Measurements from ENCODE around the gene EFCAB6. TPM values are rescaled to one million over a fixed set of nuclear protein-coding genes. Genes with fewer than 3 reads are reported as not detected.

Gene EFCAB6
- total and polyA plus RNA-seq, 5 experiments from 2014 or later, result 0.14 to 1.7 (median 0.58) TPM; not detected in 2

DNA sequence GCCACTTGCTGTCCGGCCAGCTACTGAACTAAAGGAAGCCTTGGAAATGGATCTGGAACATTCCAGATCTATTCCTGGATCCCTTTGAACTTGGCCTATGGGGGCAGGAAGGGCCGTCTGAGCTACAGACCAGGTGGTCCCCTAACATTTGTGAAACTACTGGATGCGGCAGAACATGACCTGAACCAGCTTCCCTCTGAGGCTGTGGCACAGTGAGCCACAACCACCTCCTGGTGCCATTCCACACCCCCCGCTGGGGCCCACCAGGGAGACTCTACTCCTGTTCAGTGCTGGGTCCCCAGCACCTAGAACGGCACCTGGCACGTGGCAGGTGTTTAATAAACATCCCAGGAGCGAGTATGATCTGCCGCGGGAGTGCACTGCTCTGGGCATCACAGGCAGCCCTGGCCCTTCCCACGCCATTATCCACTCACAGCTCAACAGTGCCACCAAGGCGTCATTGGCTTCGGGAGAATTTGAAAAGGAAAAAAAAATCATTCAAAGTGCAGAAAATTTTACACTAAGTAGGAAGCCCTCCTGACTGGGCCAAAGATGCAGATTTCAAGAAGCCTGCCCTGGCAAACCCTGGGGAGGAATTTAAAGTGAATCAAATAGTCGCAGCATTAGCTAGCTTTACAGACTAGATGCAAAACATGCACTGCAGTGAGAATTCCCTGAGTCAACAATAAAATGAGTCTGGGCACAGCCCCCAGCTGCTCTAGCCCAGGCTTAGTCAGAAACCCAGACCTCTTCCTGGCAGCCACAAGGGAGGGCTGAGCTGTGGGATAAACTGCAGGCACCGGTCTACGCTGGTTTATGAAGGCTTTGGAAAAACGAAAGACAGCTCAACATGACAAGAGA is 14.3 kb upstream of the EFCAB6 start:
- DNase-seq (peak in 1 of 10 donors; percentile 27), ATAC-seq (no peak)
- Mint-ChIP-seq H3K27me3 (peaks cover 7 to 44% (median 22%) of the 10 kb centered on the region in 5 donors), H3K4me3 (no peak overlapping the region), H3K9me3 (no peaks in the 10 kb centered on the region), H3K4me1 (no peaks in the 10 kb centered on the region), H3K36me3 (no peaks in the 10 kb centered on the region), H3K27ac (no peak overlapping the region)
- POLR2A ChIA-PET, result no interaction called here

DNA sequence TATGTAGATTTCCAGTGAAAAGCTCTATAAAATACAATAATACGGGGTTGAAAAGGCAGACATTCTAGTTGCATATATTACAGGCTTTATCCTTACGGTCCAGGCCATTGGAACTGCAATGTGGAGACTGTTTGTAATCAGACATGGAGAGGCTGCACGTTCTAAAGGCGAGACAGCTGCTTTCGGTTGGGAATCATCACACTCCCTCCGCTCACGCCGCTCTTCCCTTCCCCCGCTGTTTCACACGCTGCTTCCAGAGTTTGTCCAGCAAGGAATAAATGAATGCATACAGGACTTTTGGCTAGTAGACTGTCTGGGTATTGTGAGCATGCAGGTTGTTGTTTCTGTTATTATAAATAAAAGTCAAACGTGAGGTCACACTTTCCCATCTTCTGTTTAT is 13.5 kb upstream of the EFCAB6 start:
- peak in 1 of 10 donors; percentile 31 for DNase-seq
- H3K9me3 Mint-ChIP-seq, result no peaks in the 10 kb centered on the region
- no peak overlapping the region for H3K4me3 Mint-ChIP-seq
- no peak for ATAC-seq
- H3K4me1 Mint-ChIP-seq, result no peaks in the 10 kb centered on the region
- no peak overlapping the region for H3K27ac Mint-ChIP-seq
- POLR2A ChIA-PET, result no interaction called here
- peaks cover 8 to 51% (median 22%) of the 10 kb centered on the region in 5 donors for H3K27me3 Mint-ChIP-seq
- no peaks in the 10 kb centered on the region for H3K36me3 Mint-ChIP-seq

DNA sequence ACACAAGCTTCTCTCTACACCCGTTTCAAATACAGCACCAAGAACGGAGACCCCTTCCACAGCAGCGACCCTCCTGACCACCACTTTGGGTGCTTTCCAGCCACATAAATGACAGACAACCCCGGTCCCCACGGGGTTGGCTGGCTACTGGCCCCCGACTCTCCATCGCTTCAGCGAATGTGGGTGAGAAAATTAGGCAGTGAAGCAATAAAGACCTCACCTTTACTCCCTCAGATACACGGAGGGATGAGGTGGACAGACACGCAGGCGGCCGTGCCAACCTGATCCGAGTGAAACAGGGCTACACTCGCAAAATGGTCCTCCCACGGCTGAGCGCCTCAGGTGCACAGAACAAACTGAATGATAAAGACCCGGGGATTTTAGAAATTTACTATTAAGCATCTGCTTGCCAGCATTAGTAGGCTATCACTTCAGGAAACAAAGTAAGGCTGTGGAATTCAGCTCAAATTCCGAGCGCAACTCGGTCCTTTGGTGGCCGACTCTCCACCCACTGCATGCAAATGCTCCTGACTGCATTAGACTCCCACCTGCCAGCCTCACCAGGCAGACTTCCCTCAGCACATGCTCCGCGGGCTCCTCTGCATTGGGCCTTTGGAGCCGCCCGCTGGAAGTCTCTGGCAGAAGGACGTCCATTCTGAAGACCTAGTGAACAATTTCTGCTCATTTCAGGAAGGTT is 12.8 kb upstream of the EFCAB6 start:
- no peaks in the 10 kb centered on the region for H3K36me3 Mint-ChIP-seq
- no peaks in the 10 kb centered on the region for H3K4me1 Mint-ChIP-seq
- H3K4me3 Mint-ChIP-seq, result no peak overlapping the region
- H3K9me3 Mint-ChIP-seq, result no peaks in the 10 kb centered on the region
- ATAC-seq (no peak), DNase-seq (peak in 2 of 10 donors; percentile 13 to 30)
- H3K27ac Mint-ChIP-seq, result peak overlapping the region in 1 of 10 donors; percentile 35
- H3K27me3 Mint-ChIP-seq, result peaks cover 8 to 52% (median 22%) of the 10 kb centered on the region in 5 donors
- POLR2A ChIA-PET, result no interaction called here

DNA sequence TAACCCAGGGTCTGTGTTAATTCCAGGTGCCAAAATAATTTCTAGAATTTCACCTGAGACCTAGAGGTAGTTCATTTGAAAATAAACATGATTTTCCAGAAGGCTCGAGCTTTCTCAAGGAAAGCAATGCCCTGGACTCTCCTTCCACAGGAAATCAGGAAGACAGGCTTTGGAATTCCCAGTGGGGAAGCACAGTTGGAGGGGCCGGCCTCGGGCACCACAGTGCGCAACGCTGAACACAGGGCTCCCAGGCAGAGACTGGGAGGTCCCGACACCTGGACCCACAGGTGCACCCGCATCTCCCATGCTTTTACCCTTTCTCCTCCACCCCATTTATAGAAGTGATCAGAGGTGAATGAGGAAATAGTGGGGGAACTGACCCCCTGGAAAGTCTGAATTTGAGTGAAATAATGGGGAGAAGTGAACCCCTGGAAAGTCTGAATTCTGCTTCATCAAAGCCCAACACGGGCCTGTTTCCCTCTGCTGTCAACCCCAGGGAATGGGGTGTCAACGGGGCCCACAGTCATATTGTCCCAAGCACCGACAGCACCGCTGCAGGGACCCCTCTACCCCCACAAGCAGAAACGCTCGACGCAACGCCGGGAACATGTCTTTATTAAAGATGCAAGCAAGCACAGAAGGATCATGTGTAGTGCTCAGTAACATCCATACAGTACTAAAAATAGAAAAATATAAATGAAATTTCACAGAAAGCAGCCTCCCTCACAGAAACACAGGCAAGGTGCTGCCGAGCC is 12.0 kb upstream of the EFCAB6 start:
- POLR2A ChIA-PET, result no interaction called here
- DNase-seq (peak in 2 of 10 donors; percentile 5 to 9), ATAC-seq (no peak)
- H3K36me3 Mint-ChIP-seq, result no peaks in the 10 kb centered on the region
- peaks cover 8 to 52% (median 22%) of the 10 kb centered on the region in 5 donors for H3K27me3 Mint-ChIP-seq
- no peaks in the 10 kb centered on the region for H3K4me1 Mint-ChIP-seq
- no peak overlapping the region for H3K4me3 Mint-ChIP-seq
- no peak overlapping the region for H3K27ac Mint-ChIP-seq
- peaks cover 0 to 2% (median 0%) of the 10 kb centered on the region in 9 donors for H3K9me3 Mint-ChIP-seq

DNA sequence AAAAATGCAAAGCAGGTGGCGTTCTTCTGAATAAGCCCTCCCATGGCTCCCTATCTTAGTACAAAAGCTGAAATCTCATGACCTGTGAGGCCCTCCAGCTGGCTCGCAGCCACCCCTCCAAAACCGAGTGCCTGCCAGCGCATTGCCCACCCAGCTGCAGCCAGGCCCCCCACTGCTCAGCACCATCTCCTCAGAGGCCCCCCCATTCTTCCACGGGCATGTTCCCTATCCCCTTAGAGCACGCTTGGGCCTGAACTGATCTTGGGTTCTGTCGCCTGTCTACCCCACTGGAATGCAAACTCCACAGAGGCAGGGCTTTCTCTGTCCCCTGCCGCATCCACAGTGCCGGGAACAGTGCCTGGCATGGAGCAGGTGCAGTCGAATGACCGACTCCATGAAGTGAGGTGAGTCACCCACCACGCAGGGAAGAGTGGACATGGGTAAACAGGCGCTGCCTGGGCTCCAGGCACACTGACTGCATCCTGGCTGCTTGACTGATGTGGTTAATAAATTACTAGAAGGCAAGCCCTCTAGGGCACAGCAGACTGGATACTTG is 11.3 kb upstream of the EFCAB6 start:
- Mint-ChIP-seq H3K4me3 (no peak overlapping the region), H3K27me3 (peaks cover 8 to 52% (median 22%) of the 10 kb centered on the region in 5 donors), H3K36me3 (no peaks in the 10 kb centered on the region), H3K4me1 (no peaks in the 10 kb centered on the region), H3K9me3 (peaks cover 0 to 2% (median 0%) of the 10 kb centered on the region in 9 donors), H3K27ac (no peak overlapping the region)
- DNase-seq, result peak in 2 of 10 donors; percentile 14 to 28
- ATAC-seq, result no peak
- POLR2A ChIA-PET, result no interaction called here

DNA sequence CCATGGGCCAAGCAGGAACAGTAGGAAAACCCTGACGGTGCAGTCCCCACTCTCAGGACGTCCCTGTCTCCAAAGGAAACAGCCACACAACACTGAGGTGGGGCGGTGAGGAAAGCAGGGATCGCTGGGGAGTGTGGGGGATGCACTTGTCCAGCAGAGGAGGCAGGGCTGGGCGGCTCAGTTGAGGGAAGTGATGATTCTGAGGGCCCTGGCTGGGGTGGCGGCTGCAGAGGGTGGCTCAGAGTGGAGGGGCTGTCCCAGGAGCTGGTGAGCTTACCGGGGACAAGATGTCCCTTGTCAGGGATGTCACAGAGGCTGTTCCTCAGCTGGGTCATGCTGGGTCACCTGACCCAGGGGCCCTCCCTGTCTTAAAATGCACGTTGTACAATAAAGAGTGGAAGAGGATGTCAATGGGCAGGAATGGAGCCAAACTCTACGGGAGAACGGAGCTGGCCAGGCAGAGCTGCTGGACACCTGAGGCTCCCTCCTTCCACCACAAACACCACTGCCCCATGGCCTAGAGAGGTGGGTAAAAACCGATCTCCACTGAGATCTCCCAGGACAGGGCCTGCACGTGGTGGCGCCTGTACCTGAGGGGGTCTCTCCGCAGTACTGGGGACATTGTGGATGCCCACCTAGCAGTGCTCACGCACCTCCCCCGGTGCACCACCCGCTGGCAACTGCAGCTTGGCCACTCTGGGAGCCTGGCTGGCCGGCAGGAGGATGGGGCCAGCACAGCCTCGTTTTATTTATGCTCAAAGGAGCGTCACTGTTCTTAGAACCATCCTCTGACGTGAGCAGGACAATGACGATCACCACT is 9.7 kb upstream of the EFCAB6 start:
- POLR2A ChIA-PET, result no interaction called here
- no peak overlapping the region for H3K4me3 Mint-ChIP-seq
- H3K9me3 Mint-ChIP-seq, result peaks cover 0 to 2% (median 0%) of the 10 kb centered on the region in 9 donors
- H3K36me3 Mint-ChIP-seq, result no peaks in the 10 kb centered on the region
- H3K27ac Mint-ChIP-seq, result peak overlapping the region in 1 of 10 donors; percentile 31
- ATAC-seq, result no peak
- H3K4me1 Mint-ChIP-seq, result no peaks in the 10 kb centered on the region
- peaks cover 8 to 52% (median 22%) of the 10 kb centered on the region in 5 donors for H3K27me3 Mint-ChIP-seq
- peak in 1 of 10 donors; percentile 45 for DNase-seq

DNA sequence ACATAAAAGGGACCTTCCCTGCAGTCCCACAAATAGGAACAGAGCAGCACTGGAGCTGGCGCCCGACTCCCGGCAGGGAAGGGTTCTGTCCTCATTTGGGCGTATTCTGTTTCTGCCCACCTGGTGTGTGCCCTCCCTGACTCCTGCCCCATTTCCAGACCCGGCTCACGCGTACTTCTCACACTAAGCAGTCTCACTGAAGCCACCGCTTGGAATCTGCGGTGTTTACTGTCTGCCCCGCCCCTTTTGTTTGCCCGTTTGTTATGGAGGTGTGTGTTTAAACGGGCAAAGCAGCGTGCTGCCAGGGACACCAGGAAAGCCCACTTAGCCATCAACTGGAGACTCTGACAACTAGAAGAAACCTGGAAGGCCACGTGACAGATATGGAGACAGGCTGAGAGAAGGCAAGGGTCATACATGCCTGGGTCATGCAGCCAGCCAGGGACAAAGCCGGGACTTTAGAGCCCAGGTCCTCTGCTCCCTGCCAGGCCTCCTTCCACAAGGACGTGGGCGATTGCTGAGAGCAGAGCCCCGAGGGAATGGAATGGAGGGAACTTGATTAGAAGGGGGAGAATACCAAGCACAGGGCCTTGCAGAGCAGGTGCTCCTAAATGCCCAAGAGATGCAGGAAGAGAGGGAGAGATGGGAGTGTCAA is 8.7 kb upstream of the EFCAB6 start:
- POLR2A ChIA-PET, result no interaction called here
- Mint-ChIP-seq H3K36me3 (no peaks in the 10 kb centered on the region), H3K4me3 (no peak overlapping the region), H3K27me3 (peaks cover 5 to 46% (median 22%) of the 10 kb centered on the region in 5 donors), H3K4me1 (no peaks in the 10 kb centered on the region), H3K27ac (no peak overlapping the region), H3K9me3 (peaks cover 0 to 2% (median 0%) of the 10 kb centered on the region in 9 donors)
- ATAC-seq (no peak), DNase-seq (no peak)

DNA sequence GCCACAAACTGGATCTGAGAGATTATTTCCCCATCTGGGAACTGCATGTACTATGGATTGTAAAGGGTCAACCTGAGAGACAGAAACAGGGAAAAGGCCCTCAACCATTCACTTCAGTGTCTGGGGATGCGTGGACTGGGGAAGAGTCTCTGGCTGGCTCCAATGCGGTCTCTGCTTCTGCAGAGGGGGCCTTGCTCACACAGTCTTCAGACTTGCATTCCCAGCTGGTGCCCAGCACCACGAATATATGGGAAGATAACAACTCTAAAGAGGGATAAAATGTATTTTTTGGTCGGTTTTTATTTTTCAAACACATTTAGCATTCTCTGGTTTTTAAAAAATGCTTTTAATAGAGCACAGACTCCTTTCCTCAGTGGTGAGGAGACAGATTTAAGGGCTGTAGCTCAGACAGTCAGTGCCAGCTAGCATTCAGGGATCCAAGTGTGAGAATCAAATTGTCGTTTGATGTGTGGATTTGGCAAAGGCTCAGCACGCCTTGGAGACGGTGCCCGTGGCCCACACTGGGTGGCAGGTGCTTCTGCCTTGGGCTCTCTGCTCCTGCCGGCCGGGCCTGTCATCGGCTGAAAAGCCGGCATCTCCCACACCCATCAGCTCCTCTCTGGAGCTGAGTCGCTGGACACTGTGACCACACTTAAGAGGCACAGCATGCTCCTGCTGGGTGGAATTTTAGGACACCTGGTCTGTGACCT is 8.0 kb upstream of the EFCAB6 start:
- peaks cover 0 to 3% (median under 1%) of the 10 kb centered on the region in 4 donors for H3K4me1 Mint-ChIP-seq
- DNase-seq (no peak), ATAC-seq (no peak)
- peaks cover 0 to 2% (median 0%) of the 10 kb centered on the region in 9 donors for H3K9me3 Mint-ChIP-seq
- peaks cover 2 to 39% (median 22%) of the 10 kb centered on the region in 5 donors for H3K27me3 Mint-ChIP-seq
- H3K36me3 Mint-ChIP-seq, result peaks cover 0 to 1% (median under 1%) of the 10 kb centered on the region in 3 donors
- peak overlapping the region in 1 of 10 donors; percentile 40 for H3K27ac Mint-ChIP-seq
- H3K4me3 Mint-ChIP-seq, result no peak overlapping the region
- POLR2A ChIA-PET, result no interaction called here

DNA sequence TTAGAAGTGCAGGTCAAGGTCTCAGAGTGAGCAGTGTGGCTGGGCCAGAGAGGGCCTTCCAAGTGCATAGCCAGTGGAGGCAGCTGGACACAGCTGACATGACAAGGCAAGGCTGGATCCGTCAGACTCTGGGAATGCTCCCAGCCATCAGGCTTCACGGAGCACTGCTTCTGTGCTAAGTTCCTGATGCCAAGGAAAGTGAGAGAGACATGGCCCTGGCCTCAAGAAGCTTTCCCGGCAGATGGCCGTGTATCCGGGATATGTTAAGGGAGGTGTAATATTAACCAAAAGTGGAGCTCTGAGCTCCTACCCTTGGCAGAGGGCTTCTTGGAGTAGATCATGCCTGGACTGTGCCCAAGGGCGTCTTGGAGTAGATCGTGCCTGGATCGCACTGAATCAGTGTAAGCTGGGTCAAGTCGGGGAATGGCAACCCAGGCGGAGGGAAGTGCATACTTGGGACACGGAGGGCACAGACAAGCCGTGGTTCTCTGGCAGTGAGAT is 7.4 kb upstream of the EFCAB6 start:
- Mint-ChIP-seq H3K4me1 (peaks cover 0 to 8% (median under 1%) of the 10 kb centered on the region in 4 donors), H3K36me3 (peaks cover 0 to 5% (median 4%) of the 10 kb centered on the region in 3 donors), H3K27me3 (peaks cover 1 to 33% (median 18%) of the 10 kb centered on the region in 5 donors), H3K9me3 (peaks cover 0 to 2% (median 0%) of the 10 kb centered on the region in 9 donors), H3K4me3 (no peak overlapping the region), H3K27ac (peak overlapping the region in 2 of 10 donors; percentile 33 to 40)
- DNase-seq, result no peak
- ATAC-seq, result no peak
- POLR2A ChIA-PET, result no interaction called here

DNA sequence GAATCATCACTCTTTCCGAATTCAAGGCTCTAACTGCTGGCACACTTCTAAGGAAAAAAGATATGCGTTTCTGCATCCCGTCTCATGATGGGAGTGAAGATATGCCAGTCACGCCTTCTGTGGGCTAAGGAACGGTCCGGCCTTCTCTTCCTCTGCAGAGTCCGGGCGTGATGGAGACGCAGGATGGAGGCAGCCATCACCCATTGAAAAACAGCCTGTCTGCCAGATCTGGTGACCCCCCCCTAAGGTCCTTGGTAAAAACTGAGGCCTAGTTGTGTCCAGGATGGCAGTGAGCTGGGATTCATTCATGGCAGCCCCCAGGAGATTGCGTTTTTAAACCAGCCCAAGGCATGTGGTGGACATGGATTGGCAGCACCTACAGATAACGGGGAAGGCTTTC is 6.9 kb upstream of the EFCAB6 start:
- Mint-ChIP-seq H3K36me3 (peaks cover 0 to 8% (median 4%) of the 10 kb centered on the region in 3 donors), H3K27me3 (peaks cover 1 to 29% (median 18%) of the 10 kb centered on the region in 5 donors), H3K9me3 (peaks cover 0 to 2% (median 0%) of the 10 kb centered on the region in 9 donors), H3K4me1 (peaks cover 4 to 13% (median 4%) of the 10 kb centered on the region in 4 donors), H3K27ac (no peak overlapping the region), H3K4me3 (peak overlapping the region in 1 of 10 donors; percentile 29)
- DNase-seq, result no peak
- POLR2A ChIA-PET, result no interaction called here
- no peak for ATAC-seq

DNA sequence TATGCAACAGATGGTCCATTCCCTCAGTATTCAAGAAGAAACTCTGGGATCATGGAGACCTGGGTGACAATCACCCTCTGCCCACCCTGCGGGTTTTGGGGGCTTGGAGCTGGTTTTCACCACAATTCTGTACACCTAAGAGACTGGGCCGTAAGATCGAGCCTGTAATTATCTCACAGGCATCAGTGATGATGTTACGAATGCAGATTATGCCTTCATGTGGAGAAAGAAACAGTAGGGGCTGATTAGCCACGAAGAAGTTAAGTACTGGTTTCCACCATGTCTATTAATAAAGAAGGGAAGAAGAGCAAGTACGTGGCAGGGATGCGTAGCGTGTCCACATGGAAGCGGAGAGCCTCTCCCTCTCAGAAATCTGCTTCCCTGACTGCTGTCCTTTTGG is 5.3 kb upstream of the EFCAB6 start:
- POLR2A ChIA-PET, result no interaction called here
- Mint-ChIP-seq H3K27me3 (peaks cover 1 to 18% (median 6%) of the 10 kb centered on the region in 5 donors), H3K9me3 (peaks cover 0 to 2% (median 0%) of the 10 kb centered on the region in 9 donors), H3K4me3 (no peak overlapping the region), H3K27ac (no peak overlapping the region), H3K36me3 (peaks cover 0 to 8% (median 4%) of the 10 kb centered on the region in 3 donors), H3K4me1 (peaks cover 11 to 27% (median 17%) of the 10 kb centered on the region in 4 donors)
- DNase-seq (no peak), ATAC-seq (no peak)
